ENCODE results near the gene PAFAH1B1. TPM values are rescaled to one million over a fixed set of nuclear protein-coding genes. Genes with fewer than 3 reads are reported as not detected.

PAFAH1B1 gene
- total RNA-seq, 1 experiment from 2014 or later, result 114 TPM

DNA sequence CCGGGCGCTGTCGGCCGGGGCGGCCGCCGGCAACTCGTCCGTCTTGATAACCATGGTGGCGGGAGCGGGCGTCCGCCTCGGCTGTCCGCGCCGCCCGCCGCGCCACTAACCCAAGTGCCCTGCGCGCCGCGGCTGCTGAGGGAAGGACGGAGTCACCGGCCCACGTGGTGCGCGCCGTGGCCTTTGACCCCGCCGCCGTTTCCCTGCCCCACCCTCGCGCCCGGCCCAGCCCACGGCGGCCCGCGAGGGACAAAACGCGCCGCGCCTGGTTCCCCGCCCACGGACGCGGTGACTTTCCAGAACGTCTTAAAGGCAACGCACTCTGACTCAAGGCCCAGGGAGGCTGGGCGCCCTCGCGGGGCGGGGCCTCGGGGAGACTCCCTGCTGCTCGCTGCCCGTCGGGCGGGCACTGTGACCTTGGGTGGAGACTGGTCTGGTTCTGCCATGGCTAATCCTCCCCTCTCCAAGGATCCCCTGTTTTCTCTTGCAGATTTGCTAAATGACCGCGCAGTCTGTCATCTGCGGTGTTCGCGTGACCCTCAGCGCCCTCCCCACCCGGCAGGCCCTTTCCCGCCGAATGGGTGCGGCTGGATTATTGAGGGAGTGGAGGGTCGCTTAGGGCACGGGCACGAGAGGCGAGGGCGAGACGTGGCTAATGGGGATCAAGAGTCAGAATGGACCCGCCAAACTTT is 118.3 kb downstream of the PAFAH1B1 start, which contains the start of gene CLUH (continued):
- TF ChIP-seq, protein P1, sequence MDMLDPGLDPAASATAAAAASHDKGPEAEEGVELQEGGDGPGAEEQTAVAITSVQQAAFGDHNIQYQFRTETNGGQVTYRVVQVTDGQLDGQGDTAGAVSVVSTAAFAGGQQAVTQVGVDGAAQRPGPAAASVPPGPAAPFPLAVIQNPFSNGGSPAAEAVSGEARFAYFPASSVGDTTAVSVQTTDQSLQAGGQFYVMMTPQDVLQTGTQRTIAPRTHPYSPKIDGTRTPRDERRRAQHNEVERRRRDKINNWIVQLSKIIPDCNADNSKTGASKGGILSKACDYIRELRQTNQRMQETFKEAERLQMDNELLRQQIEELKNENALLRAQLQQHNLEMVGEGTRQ (CRISPR knock-in tag; IDR thresholded peaks at IDR 0.05), result peak; percentile 93
- TF ChIP-seq, protein P2, sequence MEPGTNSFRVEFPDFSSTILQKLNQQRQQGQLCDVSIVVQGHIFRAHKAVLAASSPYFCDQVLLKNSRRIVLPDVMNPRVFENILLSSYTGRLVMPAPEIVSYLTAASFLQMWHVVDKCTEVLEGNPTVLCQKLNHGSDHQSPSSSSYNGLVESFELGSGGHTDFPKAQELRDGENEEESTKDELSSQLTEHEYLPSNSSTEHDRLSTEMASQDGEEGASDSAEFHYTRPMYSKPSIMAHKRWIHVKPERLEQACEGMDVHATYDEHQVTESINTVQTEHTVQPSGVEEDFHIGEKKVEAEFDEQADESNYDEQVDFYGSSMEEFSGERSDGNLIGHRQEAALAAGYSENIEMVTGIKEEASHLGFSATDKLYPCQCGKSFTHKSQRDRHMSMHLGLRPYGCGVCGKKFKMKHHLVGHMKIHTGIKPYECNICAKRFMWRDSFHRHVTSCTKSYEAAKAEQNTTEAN (CRISPR knock-in tag; IDR thresholded peaks at IDR 0.05), result no peak
- TF ChIP-seq, protein P3, sequence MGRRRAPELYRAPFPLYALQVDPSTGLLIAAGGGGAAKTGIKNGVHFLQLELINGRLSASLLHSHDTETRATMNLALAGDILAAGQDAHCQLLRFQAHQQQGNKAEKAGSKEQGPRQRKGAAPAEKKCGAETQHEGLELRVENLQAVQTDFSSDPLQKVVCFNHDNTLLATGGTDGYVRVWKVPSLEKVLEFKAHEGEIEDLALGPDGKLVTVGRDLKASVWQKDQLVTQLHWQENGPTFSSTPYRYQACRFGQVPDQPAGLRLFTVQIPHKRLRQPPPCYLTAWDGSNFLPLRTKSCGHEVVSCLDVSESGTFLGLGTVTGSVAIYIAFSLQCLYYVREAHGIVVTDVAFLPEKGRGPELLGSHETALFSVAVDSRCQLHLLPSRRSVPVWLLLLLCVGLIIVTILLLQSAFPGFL (CRISPR knock-in tag; IDR thresholded peaks at IDR 0.05; ENCODE audit: borderline replicate concordance), result no peak
- TF ChIP-seq OVOL2 (CRISPR knock-in tag; IDR thresholded peaks at IDR 0.05; ENCODE audit: borderline replicate concordance) (no peak), GABPB1 (CRISPR knock-in tag; IDR thresholded peaks at IDR 0.05) (peak; percentile 25), TP53 (CRISPR knock-in tag; IDR thresholded peaks at IDR 0.05) (no peak), TEAD4 (CRISPR knock-in tag; IDR thresholded peaks at IDR 0.05) (no peak), KAT7 (CRISPR knock-in tag; IDR thresholded peaks at IDR 0.05; ENCODE audit: borderline replicate concordance) (peak; percentile 51; the same call in 1 of the 2 replicates), NR2C2 (CRISPR knock-in tag; IDR thresholded peaks at IDR 0.05) (peak; percentile 88), ZNF138 (CRISPR knock-in tag; conservative IDR thresholded peaks at IDR 0.05) (0 out of 2 replicates have a peak, but pooled peaks have one; percentile 28), FOXJ3 (CRISPR knock-in tag; IDR thresholded peaks at IDR 0.05; ENCODE audit: borderline replicate concordance) (no peak), NFE2L1 (CRISPR knock-in tag; IDR thresholded peaks at IDR 0.05) (0 out of 2 replicates have a peak, but pooled peaks have one; percentile 47), JAZF1 (CRISPR knock-in tag; IDR thresholded peaks at IDR 0.05) (no peak), CBFB (CRISPR knock-in tag; IDR thresholded peaks at IDR 0.05; ENCODE audit: low read depth) (0 out of 2 replicates have a peak, but pooled peaks have one; percentile 77)
- TF ChIP-seq, protein P4, sequence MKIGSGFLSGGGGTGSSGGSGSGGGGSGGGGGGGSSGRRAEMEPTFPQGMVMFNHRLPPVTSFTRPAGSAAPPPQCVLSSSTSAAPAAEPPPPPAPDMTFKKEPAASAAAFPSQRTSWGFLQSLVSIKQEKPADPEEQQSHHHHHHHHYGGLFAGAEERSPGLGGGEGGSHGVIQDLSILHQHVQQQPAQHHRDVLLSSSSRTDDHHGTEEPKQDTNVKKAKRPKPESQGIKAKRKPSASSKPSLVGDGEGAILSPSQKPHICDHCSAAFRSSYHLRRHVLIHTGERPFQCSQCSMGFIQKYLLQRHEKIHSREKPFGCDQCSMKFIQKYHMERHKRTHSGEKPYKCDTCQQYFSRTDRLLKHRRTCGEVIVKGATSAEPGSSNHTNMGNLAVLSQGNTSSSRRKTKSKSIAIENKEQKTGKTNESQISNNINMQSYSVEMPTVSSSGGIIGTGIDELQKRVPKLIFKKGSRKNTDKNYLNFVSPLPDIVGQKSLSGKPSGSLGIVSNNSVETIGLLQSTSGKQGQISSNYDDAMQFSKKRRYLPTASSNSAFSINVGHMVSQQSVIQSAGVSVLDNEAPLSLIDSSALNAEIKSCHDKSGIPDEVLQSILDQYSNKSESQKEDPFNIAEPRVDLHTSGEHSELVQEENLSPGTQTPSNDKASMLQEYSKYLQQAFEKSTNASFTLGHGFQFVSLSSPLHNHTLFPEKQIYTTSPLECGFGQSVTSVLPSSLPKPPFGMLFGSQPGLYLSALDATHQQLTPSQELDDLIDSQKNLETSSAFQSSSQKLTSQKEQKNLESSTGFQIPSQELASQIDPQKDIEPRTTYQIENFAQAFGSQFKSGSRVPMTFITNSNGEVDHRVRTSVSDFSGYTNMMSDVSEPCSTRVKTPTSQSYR (CRISPR knock-in tag; IDR thresholded peaks at IDR 0.05), result no peak
- TF ChIP-seq, protein P5, sequence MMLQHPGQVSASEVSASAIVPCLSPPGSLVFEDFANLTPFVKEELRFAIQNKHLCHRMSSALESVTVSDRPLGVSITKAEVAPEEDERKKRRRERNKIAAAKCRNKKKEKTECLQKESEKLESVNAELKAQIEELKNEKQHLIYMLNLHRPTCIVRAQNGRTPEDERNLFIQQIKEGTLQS (CRISPR knock-in tag; conservative IDR thresholded peaks at IDR 0.05), result no peak
- TF ChIP-seq, protein P6, sequence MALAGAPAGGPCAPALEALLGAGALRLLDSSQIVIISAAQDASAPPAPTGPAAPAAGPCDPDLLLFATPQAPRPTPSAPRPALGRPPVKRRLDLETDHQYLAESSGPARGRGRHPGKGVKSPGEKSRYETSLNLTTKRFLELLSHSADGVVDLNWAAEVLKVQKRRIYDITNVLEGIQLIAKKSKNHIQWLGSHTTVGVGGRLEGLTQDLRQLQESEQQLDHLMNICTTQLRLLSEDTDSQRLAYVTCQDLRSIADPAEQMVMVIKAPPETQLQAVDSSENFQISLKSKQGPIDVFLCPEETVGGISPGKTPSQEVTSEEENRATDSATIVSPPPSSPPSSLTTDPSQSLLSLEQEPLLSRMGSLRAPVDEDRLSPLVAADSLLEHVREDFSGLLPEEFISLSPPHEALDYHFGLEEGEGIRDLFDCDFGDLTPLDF (CRISPR knock-in tag; IDR thresholded peaks at IDR 0.05), result no peak
- TF ChIP-seq, protein P7, sequence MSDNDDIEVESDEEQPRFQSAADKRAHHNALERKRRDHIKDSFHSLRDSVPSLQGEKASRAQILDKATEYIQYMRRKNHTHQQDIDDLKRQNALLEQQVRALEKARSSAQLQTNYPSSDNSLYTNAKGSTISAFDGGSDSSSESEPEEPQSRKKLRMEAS (CRISPR knock-in tag; IDR thresholded peaks at IDR 0.05), result peak; percentile 27; the same call in 1 of the 2 replicates
- TF ChIP-seq, protein P8, sequence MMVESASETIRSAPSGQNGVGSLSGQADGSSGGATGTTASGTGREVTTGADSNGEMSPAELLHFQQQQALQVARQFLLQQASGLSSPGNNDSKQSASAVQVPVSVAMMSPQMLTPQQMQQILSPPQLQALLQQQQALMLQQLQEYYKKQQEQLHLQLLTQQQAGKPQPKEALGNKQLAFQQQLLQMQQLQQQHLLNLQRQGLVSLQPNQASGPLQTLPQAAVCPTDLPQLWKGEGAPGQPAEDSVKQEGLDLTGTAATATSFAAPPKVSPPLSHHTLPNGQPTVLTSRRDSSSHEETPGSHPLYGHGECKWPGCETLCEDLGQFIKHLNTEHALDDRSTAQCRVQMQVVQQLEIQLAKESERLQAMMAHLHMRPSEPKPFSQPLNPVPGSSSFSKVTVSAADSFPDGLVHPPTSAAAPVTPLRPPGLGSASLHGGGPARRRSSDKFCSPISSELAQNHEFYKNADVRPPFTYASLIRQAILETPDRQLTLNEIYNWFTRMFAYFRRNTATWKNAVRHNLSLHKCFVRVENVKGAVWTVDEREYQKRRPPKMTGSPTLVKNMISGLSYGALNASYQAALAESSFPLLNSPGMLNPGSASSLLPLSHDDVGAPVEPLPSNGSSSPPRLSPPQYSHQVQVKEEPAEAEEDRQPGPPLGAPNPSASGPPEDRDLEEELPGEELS (CRISPR knock-in tag; IDR thresholded peaks at IDR 0.05), result no peak
- TF ChIP-seq, protein P9, sequence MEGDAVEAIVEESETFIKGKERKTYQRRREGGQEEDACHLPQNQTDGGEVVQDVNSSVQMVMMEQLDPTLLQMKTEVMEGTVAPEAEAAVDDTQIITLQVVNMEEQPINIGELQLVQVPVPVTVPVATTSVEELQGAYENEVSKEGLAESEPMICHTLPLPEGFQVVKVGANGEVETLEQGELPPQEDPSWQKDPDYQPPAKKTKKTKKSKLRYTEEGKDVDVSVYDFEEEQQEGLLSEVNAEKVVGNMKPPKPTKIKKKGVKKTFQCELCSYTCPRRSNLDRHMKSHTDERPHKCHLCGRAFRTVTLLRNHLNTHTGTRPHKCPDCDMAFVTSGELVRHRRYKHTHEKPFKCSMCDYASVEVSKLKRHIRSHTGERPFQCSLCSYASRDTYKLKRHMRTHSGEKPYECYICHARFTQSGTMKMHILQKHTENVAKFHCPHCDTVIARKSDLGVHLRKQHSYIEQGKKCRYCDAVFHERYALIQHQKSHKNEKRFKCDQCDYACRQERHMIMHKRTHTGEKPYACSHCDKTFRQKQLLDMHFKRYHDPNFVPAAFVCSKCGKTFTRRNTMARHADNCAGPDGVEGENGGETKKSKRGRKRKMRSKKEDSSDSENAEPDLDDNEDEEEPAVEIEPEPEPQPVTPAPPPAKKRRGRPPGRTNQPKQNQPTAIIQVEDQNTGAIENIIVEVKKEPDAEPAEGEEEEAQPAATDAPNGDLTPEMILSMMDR (IDR thresholded peaks at IDR 0.05), result no peak
- TF ChIP-seq, protein P10, sequence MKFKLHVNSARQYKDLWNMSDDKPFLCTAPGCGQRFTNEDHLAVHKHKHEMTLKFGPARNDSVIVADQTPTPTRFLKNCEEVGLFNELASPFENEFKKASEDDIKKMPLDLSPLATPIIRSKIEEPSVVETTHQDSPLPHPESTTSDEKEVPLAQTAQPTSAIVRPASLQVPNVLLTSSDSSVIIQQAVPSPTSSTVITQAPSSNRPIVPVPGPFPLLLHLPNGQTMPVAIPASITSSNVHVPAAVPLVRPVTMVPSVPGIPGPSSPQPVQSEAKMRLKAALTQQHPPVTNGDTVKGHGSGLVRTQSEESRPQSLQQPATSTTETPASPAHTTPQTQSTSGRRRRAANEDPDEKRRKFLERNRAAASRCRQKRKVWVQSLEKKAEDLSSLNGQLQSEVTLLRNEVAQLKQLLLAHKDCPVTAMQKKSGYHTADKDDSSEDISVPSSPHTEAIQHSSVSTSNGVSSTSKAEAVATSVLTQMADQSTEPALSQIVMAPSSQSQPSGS (CRISPR knock-in tag; IDR thresholded peaks at IDR 0.05; ENCODE audit: borderline replicate concordance, low read depth), result no peak
- TF ChIP-seq, protein P11, sequence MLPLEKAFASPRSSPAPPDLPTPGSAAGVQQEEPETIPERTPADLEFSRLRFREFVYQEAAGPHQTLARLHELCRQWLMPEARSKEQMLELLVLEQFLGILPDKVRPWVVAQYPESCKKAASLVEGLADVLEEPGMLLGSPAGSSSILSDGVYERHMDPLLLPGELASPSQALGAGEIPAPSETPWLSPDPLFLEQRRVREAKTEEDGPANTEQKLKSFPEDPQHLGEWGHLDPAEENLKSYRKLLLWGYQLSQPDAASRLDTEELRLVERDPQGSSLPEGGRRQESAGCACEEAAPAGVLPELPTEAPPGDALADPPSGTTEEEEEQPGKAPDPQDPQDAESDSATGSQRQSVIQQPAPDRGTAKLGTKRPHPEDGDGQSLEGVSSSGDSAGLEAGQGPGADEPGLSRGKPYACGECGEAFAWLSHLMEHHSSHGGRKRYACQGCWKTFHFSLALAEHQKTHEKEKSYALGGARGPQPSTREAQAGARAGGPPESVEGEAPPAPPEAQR (CRISPR knock-in tag; IDR thresholded peaks at IDR 0.05), result no peak

Measured in WTC11 (cell line).